Measurements from ENCODE around the gene RPL28.

Gene RPL28

GRCh38 chr19:55368106-55368505 is 17.6 kb upstream of the RPL28 start:
- peaks cover 39% of the 10 kb centered on the region for H3K27me3 ChIP-seq (ENCODE audit: low read depth, low read length)

GRCh38 chr19:55368701-55369563 is 16.8 kb upstream of the RPL28 start:
- Histone ChIP-seq H3K4me1 (ENCODE audit: control insufficient read depth in 1 of 2, insufficient read depth in 2 of 2, low read length in 2 of 2) (peaks cover 0 to 15% of the 10 kb centered on the region in 2 donors), H3K36me3 (ENCODE audit: control insufficient read depth in 1 of 2, insufficient read depth in 2 of 2, low read length in 2 of 2) (no peaks in the 10 kb centered on the region), H3K27ac (ENCODE audit: low read length) (no peak overlapping the region), H3K27me3 (ENCODE audit: low read depth, low read length) (peaks cover 45% of the 10 kb centered on the region), H3K9me3 (ENCODE audit: control insufficient read depth in 1 of 2, low read length in 2 of 2) (no peaks in the 10 kb centered on the region), H3K4me3 (ENCODE audit: low read depth in 1 of 2, low read length in 2 of 2) (no peak overlapping the region)

More at GRCh38 chr19:55368106-55368505, 17.6 kb upstream of the RPL28 start:
- H3K4me1 ChIP-seq (ENCODE audit: control insufficient read depth in 1 of 2, insufficient read depth in 2 of 2, low read length in 2 of 2) = peaks cover 0 to 15% of the 10 kb centered on the region in 2 donors
- H3K36me3 ChIP-seq (ENCODE audit: control insufficient read depth in 1 of 2, insufficient read depth in 2 of 2, low read length in 2 of 2) = no peaks in the 10 kb centered on the region
- H3K27ac ChIP-seq (ENCODE audit: low read length) = no peak overlapping the region
- H3K4me3 ChIP-seq (ENCODE audit: low read depth in 1 of 2, low read length in 2 of 2) = no peak overlapping the region
- H3K9me3 ChIP-seq (ENCODE audit: control insufficient read depth in 1 of 2, low read length in 2 of 2) = no peaks in the 10 kb centered on the region

GRCh38 chr19:55369653-55370304 is 16.0 kb upstream of the RPL28 start:
- peaks cover 46% of the 10 kb centered on the region for H3K27me3 ChIP-seq (ENCODE audit: low read depth, low read length)
- no peak overlapping the region for H3K27ac ChIP-seq (ENCODE audit: low read length)
- H3K4me3 ChIP-seq (ENCODE audit: low read depth in 1 of 2, low read length in 2 of 2) = peak overlapping the region in 1 of 2 donors; percentile 49
- H3K9me3 ChIP-seq (ENCODE audit: control insufficient read depth in 1 of 2, low read length in 2 of 2) = no peaks in the 10 kb centered on the region
- H3K4me1 ChIP-seq (ENCODE audit: control insufficient read depth in 1 of 2, insufficient read depth in 2 of 2, low read length in 2 of 2) = peaks cover 0 to 15% of the 10 kb centered on the region in 2 donors
- H3K36me3 ChIP-seq (ENCODE audit: control insufficient read depth in 1 of 2, insufficient read depth in 2 of 2, low read length in 2 of 2) = no peaks in the 10 kb centered on the region

- H3K4me3 ChIP-seq (ENCODE audit: low read depth in 1 of 2, low read length in 2 of 2) = peak within 1 kb of the TSS in 1 of 2 donors; percentile 49
- peaks cover 45% of the 10 kb centered on the region for H3K27me3 ChIP-seq (ENCODE audit: low read depth, low read length)
- H3K27ac ChIP-seq (ENCODE audit: low read length) = no peak within 1 kb of the TSS
- no peaks in the 10 kb centered on the region for H3K9me3 ChIP-seq (ENCODE audit: control insufficient read depth in 1 of 2, low read length in 2 of 2)
- H3K4me1 ChIP-seq (ENCODE audit: control insufficient read depth in 1 of 2, insufficient read depth in 2 of 2, low read length in 2 of 2) = peaks cover 0 to 15% of the 10 kb centered on the region in 2 donors
- H3K36me3 ChIP-seq (ENCODE audit: control insufficient read depth in 1 of 2, insufficient read depth in 2 of 2, low read length in 2 of 2) = no peaks in the 10 kb centered on the region
Measured at GRCh38 chr19:55370305-55370988, 15.3 kb upstream of the RPL28 start, which contains the start of gene IL11. Gene IL11 (minus strand): TSS chr19:55370463. CDS start chr19:55370310, 153 bp downstream.

- H3K27me3 ChIP-seq (ENCODE audit: low read depth, low read length) = peaks cover 46% of the 10 kb centered on the region
- H3K9me3 ChIP-seq (ENCODE audit: control insufficient read depth in 1 of 2, low read length in 2 of 2) = no peaks in the 10 kb centered on the region
- H3K27ac ChIP-seq (ENCODE audit: low read length) = no peak overlapping the region
- H3K4me1 ChIP-seq (ENCODE audit: control insufficient read depth in 1 of 2, insufficient read depth in 2 of 2, low read length in 2 of 2) = peaks cover 0 to 15% of the 10 kb centered on the region in 2 donors
- H3K4me3 ChIP-seq (ENCODE audit: low read depth in 1 of 2, low read length in 2 of 2) = no peak overlapping the region
- no peaks in the 10 kb centered on the region for H3K36me3 ChIP-seq (ENCODE audit: control insufficient read depth in 1 of 2, insufficient read depth in 2 of 2, low read length in 2 of 2)
Measured at GRCh38 chr19:55372316-55373081, 13.2 kb upstream of the RPL28 start.

- no peaks in the 10 kb centered on the region for H3K36me3 ChIP-seq (ENCODE audit: control insufficient read depth in 1 of 2, insufficient read depth in 2 of 2, low read length in 2 of 2)
- H3K9me3 ChIP-seq (ENCODE audit: control insufficient read depth in 1 of 2, low read length in 2 of 2) = no peaks in the 10 kb centered on the region
- H3K27me3 ChIP-seq (ENCODE audit: low read depth, low read length) = peaks cover 49% of the 10 kb centered on the region
- no peak overlapping the region for H3K27ac ChIP-seq (ENCODE audit: low read length)
- H3K4me1 ChIP-seq (ENCODE audit: control insufficient read depth in 1 of 2, insufficient read depth in 2 of 2, low read length in 2 of 2) = peaks cover 0 to 20% of the 10 kb centered on the region in 2 donors
- no peak overlapping the region for H3K4me3 ChIP-seq (ENCODE audit: low read depth in 1 of 2, low read length in 2 of 2)
Measured at GRCh38 chr19:55373306-55373992, 12.3 kb upstream of the RPL28 start.

GRCh38 chr19:55373993-55374757 is 11.6 kb upstream of the RPL28 start:
- no peak overlapping the region for H3K4me3 ChIP-seq (ENCODE audit: low read depth in 1 of 2, low read length in 2 of 2)
- H3K27me3 ChIP-seq (ENCODE audit: low read depth, low read length) = peaks cover 42% of the 10 kb centered on the region
- H3K27ac ChIP-seq (ENCODE audit: low read length) = no peak overlapping the region
- peaks cover 0 to 13% of the 10 kb centered on the region in 2 donors for H3K4me1 ChIP-seq (ENCODE audit: control insufficient read depth in 1 of 2, insufficient read depth in 2 of 2, low read length in 2 of 2)
- H3K9me3 ChIP-seq (ENCODE audit: control insufficient read depth in 1 of 2, low read length in 2 of 2) = no peaks in the 10 kb centered on the region
- no peaks in the 10 kb centered on the region for H3K36me3 ChIP-seq (ENCODE audit: control insufficient read depth in 1 of 2, insufficient read depth in 2 of 2, low read length in 2 of 2)

GRCh38 chr19:55376241-55376933 is 9.3 kb upstream of the RPL28 start, which contains the start of gene TMEM190:
Gene TMEM190 (plus strand): TSS chr19:55376826. CDS start chr19:55376854, 28 bp downstream.
- Histone ChIP-seq H3K27me3 (ENCODE audit: low read depth, low read length) (peaks cover 28% of the 10 kb centered on the region), H3K4me3 (ENCODE audit: low read depth in 1 of 2, low read length in 2 of 2) (no peak within 1 kb of the TSS), H3K36me3 (ENCODE audit: control insufficient read depth in 1 of 2, insufficient read depth in 2 of 2, low read length in 2 of 2) (no peaks in the 10 kb centered on the region), H3K9me3 (ENCODE audit: control insufficient read depth in 1 of 2, low read length in 2 of 2) (no peaks in the 10 kb centered on the region), H3K27ac (ENCODE audit: low read length) (no peak within 1 kb of the TSS), H3K4me1 (ENCODE audit: control insufficient read depth in 1 of 2, insufficient read depth in 2 of 2, low read length in 2 of 2) (peaks cover 0 to 5% of the 10 kb centered on the region in 2 donors)

GRCh38 chr19:55377356-55378131 is 8.2 kb upstream of the RPL28 start:
- Histone ChIP-seq H3K4me3 (ENCODE audit: low read depth in 1 of 2, low read length in 2 of 2) (no peak overlapping the region), H3K9me3 (ENCODE audit: control insufficient read depth in 1 of 2, low read length in 2 of 2) (no peaks in the 10 kb centered on the region), H3K27ac (ENCODE audit: low read length) (no peak overlapping the region), H3K4me1 (ENCODE audit: control insufficient read depth in 1 of 2, insufficient read depth in 2 of 2, low read length in 2 of 2) (peaks cover 0 to 5% of the 10 kb centered on the region in 2 donors), H3K36me3 (ENCODE audit: control insufficient read depth in 1 of 2, insufficient read depth in 2 of 2, low read length in 2 of 2) (no peaks in the 10 kb centered on the region), H3K27me3 (ENCODE audit: low read depth, low read length) (peaks cover 19% of the 10 kb centered on the region)
